ENCODE results near the gene RIPK4. TPM values are rescaled to one million over a fixed set of nuclear protein-coding genes. Genes with fewer than 3 reads are reported as not detected.

Gene RIPK4
- total and polyA plus RNA-seq, 2 donors (not counting 1 experiment from before 2014, with no cell fraction given), result not detected

DNA sequence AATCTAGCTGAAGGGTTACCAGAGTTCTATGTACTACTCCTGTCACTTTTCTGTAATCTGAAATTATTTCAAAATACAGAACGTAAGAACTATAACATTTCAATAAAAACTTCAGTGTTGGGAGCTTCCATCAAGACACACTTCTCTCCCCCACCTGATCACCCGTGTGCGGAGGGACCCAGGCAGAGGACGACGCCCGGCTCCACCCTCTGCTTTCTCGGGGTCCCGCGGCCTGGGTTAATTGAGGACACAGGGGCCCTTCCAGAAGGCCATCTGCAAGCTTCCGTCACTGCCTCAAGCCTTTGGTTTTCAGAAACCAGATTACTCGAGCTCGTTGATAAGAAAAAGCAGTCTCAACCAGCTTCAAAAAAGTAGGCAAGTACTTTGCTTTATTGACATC lies 27.8 kb downstream of the RIPK4 start:
- H3K9me3 Mint-ChIP-seq (ENCODE audit: insufficient read depth), result no peaks in the 10 kb centered on the region
- no peaks in the 10 kb centered on the region for H3K36me3 ChIP-seq (replicated peaks in 1 of 2; ENCODE audit: control extremely low read depth in 1 of 2, control insufficient read depth in 1 of 2, extremely low read depth in 1 of 2, insufficient read depth in 2 of 2, low read length in 1 of 2)
- H3K27me3 Mint-ChIP-seq, result peaks cover 25% of the 10 kb centered on the region
- no peaks in the 10 kb centered on the region for H3K27me3 ChIP-seq (replicated peaks in 1 of 4; ENCODE audit: control extremely low read depth in 1 of 4, control insufficient read depth in 3 of 4, insufficient read depth in 4 of 4, low read length in 3 of 4)
- H2AFZ ChIP-seq (ENCODE audit: insufficient read depth, low read depth, low read length, poor library complexity, severe bottlenecking), result no peak overlapping the region
- H3K79me2 ChIP-seq (ENCODE audit: control insufficient read depth, insufficient read depth, low read length), result no peaks in the 10 kb centered on the region
- intact Hi-C loops (cut with micrococcal nuclease), result no loop called here
- no peaks in the 10 kb centered on the region for H4K20me1 ChIP-seq (ENCODE audit: control insufficient read depth, insufficient read depth, low read length, poor library complexity, severe bottlenecking)
- TF ChIP-seq, protein P1, sequence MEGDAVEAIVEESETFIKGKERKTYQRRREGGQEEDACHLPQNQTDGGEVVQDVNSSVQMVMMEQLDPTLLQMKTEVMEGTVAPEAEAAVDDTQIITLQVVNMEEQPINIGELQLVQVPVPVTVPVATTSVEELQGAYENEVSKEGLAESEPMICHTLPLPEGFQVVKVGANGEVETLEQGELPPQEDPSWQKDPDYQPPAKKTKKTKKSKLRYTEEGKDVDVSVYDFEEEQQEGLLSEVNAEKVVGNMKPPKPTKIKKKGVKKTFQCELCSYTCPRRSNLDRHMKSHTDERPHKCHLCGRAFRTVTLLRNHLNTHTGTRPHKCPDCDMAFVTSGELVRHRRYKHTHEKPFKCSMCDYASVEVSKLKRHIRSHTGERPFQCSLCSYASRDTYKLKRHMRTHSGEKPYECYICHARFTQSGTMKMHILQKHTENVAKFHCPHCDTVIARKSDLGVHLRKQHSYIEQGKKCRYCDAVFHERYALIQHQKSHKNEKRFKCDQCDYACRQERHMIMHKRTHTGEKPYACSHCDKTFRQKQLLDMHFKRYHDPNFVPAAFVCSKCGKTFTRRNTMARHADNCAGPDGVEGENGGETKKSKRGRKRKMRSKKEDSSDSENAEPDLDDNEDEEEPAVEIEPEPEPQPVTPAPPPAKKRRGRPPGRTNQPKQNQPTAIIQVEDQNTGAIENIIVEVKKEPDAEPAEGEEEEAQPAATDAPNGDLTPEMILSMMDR (IDR thresholded peaks at IDR 0.05), result no peak
- no peak for TF ChIP-seq EZH2 (IDR thresholded peaks at IDR 0.05; ENCODE audit: borderline replicate concordance, insufficient read depth, low read depth, low read length, poor library complexity, severe bottlenecking)
- CTCF ChIA-PET, result no interaction called here
- no peak overlapping the region for H3K27ac ChIP-seq (ENCODE audit: low read length in 2 of 2)
- H3K9ac ChIP-seq (ENCODE audit: low read length), result no peak overlapping the region
- no peak overlapping the region for H3K4me3 ChIP-seq (ENCODE audit: control extremely low read depth in 1 of 5, extremely low read depth in 1 of 5, insufficient read depth in 1 of 5, low read depth in 2 of 5, low read length in 4 of 5)
- no peak overlapping the region for H3K4me2 ChIP-seq (replicated peaks; ENCODE audit: low read depth, low read length, poor library complexity, severe bottlenecking)
- 99% methylated on average over 12 of the region's 12 CpGs for WGBS (ENCODE audit: insufficient coverage)
- peaks cover 0 to 21% (median 0%) of the 10 kb centered on the region in 3 donors for H3K9me3 ChIP-seq (ENCODE audit: control extremely low read depth in 1 of 3, control insufficient read depth in 2 of 3, insufficient read depth in 1 of 3, low read length in 2 of 3)
- H3K4me1 ChIP-seq (ENCODE audit: control insufficient read depth in 2 of 2, insufficient read depth in 2 of 2, low read length in 2 of 2), result no peaks in the 10 kb centered on the region
- no peak overlapping the region for H3K4me3 Mint-ChIP-seq
- H3K27ac Mint-ChIP-seq, result no peak overlapping the region
- no peak for ATAC-seq (ENCODE audit: low read depth)
- no peaks in the 10 kb centered on the region for H3K4me1 Mint-ChIP-seq
- no peak for DNase-seq
- POLR2A ChIA-PET, result no interaction called here

DNA sequence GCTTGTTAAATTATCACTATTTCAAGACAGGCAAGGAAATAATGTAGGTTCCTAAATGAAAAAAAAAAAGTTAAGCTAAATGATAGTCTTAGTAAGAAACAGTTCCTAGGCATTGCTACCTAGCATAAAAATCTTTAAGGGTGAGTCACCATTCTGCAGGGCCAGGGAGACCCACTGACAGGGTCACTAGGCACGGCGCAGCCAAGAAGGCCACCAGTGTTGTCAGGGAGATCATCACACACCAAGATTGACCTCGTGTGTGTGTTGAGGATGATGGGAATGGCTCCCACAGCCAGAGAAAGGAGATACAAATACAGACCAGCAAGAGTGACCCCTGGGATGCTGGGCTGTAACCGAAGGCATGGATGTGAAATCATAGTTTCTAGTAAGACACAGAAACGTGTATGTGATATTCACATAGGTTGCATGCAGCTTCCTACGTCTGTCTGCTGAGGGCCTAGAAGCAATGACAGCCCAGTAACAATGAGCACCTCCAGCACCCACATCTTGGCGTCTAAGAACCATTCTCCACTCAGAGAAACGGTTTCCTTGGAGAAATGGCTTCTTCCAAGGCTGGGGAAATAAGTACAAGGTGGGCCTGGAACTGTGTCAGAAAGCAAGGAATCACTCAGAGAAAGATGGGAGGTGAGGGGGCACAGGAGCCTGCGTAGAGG lies 29.1 kb downstream of the RIPK4 start:
- TF ChIP-seq, protein P1 (IDR thresholded peaks at IDR 0.05), result no peak
- no peak for TF ChIP-seq EZH2 (IDR thresholded peaks at IDR 0.05; ENCODE audit: borderline replicate concordance, insufficient read depth, low read depth, low read length, poor library complexity, severe bottlenecking)
- ChIA-PET POLR2A (no interaction called here), CTCF (no interaction called here)
- no peaks in the 10 kb centered on the region for H3K9me3 Mint-ChIP-seq (ENCODE audit: insufficient read depth)
- ATAC-seq (ENCODE audit: low read depth) (no peak), DNase-seq (no peak)
- Histone ChIP-seq H3K9ac (ENCODE audit: low read length) (no peak overlapping the region), H3K36me3 (replicated peaks in 1 of 2; ENCODE audit: control extremely low read depth in 1 of 2, control insufficient read depth in 1 of 2, extremely low read depth in 1 of 2, insufficient read depth in 2 of 2, low read length in 1 of 2) (no peaks in the 10 kb centered on the region), H3K4me1 (ENCODE audit: control insufficient read depth in 2 of 2, insufficient read depth in 2 of 2, low read length in 2 of 2) (no peaks in the 10 kb centered on the region), H3K79me2 (ENCODE audit: control insufficient read depth, insufficient read depth, low read length) (no peaks in the 10 kb centered on the region), H3K4me2 (replicated peaks; ENCODE audit: low read depth, low read length, poor library complexity, severe bottlenecking) (no peak overlapping the region), H3K9me3 (ENCODE audit: control extremely low read depth in 1 of 3, control insufficient read depth in 2 of 3, insufficient read depth in 1 of 3, low read length in 2 of 3) (peaks cover 0 to 31% (median 0%) of the 10 kb centered on the region in 3 donors), H3K27ac (ENCODE audit: low read length in 2 of 2) (no peak overlapping the region), H3K27me3 (replicated peaks in 1 of 4; ENCODE audit: control extremely low read depth in 1 of 4, control insufficient read depth in 3 of 4, insufficient read depth in 4 of 4, low read length in 3 of 4) (no peaks in the 10 kb centered on the region), H3K4me3 (ENCODE audit: control extremely low read depth in 1 of 5, extremely low read depth in 1 of 5, insufficient read depth in 1 of 5, low read depth in 2 of 5, low read length in 4 of 5) (no peak overlapping the region), H4K20me1 (ENCODE audit: control insufficient read depth, insufficient read depth, low read length, poor library complexity, severe bottlenecking) (no peaks in the 10 kb centered on the region), H2AFZ (ENCODE audit: insufficient read depth, low read depth, low read length, poor library complexity, severe bottlenecking) (no peak overlapping the region)
- intact Hi-C loops (cut with micrococcal nuclease), result no loop called here
- no peak overlapping the region for H3K4me3 Mint-ChIP-seq
- peaks cover 33% of the 10 kb centered on the region for H3K27me3 Mint-ChIP-seq
- H3K4me1 Mint-ChIP-seq, result no peaks in the 10 kb centered on the region
- H3K27ac Mint-ChIP-seq, result no peak overlapping the region
- 81% methylated on average over 5 of the region's 9 CpGs for WGBS (ENCODE audit: insufficient coverage)

Data from B cell (primary cell).